IPS-18a (cell line): ENCODE results near the gene CBLB.
"Not testable (repeated sequence)": the region's sequence is repeated elsewhere in the genome, so short reads cannot be mapped to it uniquely, and the experiment has no call there.

Experiments used
- H3K27ac ChIP-seq: one replicate; pipeline ENCODE4 v1.5.1; 2013; ENCODE audit warnings: low read length
- H3K27me3 ChIP-seq: one replicate; pipeline ENCODE4 v1.6.1; 2013; ENCODE audit warnings: mild to moderate bottlenecking, low read length; ENCODE audit not compliant: control insufficient read depth, insufficient read depth
- H3K36me3 ChIP-seq: one replicate; pipeline ENCODE4 v1.6.1; 2013; ENCODE audit warnings: low read depth, low read length; ENCODE audit not compliant: control insufficient read depth
- H3K4me1 ChIP-seq: one replicate; pipeline ENCODE4 v1.6.1; 2013; ENCODE audit warnings: low read depth, low read length; ENCODE audit not compliant: control insufficient read depth
- H3K4me3 ChIP-seq: one replicate; pipeline ENCODE4 v1.5.1; 2013; ENCODE audit warnings: low read length
- H3K9ac ChIP-seq: one replicate; pipeline ENCODE4 v1.6.1; 2013; ENCODE audit warnings: mild to moderate bottlenecking, low read length, moderate library complexity
- H3K9me3 ChIP-seq: one replicate; pipeline ENCODE4 v1.6.1; 2013; ENCODE audit warnings: low read depth, low read length; ENCODE audit not compliant: control insufficient read depth

Gene CBLB

GRCh38 chr3:105762214-105762613 lies 106.6 kb downstream of the CBLB start:
- H3K36me3 ChIP-seq = not testable (repeated sequence)

GRCh38 chr3:105759442-105760078 lies 109.3 kb downstream of the CBLB start:
- Histone ChIP-seq H3K4me3 (no peak overlapping the region), H3K27ac (no peak overlapping the region), H3K9ac (no peak overlapping the region), H3K4me1 (no peaks in the 10 kb centered on the region), H3K9me3 (peaks cover 13% of the 10 kb centered on the region), H3K27me3 (no peaks in the 10 kb centered on the region), H3K36me3 (peaks cover 4% of the 10 kb centered on the region)

More at GRCh38 chr3:105762214-105762613, 106.6 kb downstream of the CBLB start:
- not testable (repeated sequence) for H3K27ac ChIP-seq, H3K27me3 ChIP-seq, H3K9ac ChIP-seq, H3K4me3 ChIP-seq, H3K4me1 ChIP-seq
- peaks cover 13% of the 10 kb centered on the region for H3K9me3 ChIP-seq

- Histone ChIP-seq H3K4me3 (no peak overlapping the region), H3K9ac (no peak overlapping the region), H3K27me3 (no peaks in the 10 kb centered on the region), H3K4me1 (no peaks in the 10 kb centered on the region), H3K9me3 (peaks cover 13% of the 10 kb centered on the region), H3K27ac (no peak overlapping the region), H3K36me3 (peaks cover 4% of the 10 kb centered on the region)
Observed at GRCh38 chr3:105758451-105758850, 110.4 kb downstream of the CBLB start.

GRCh38 chr3:105755121-105755886 lies 113.5 kb downstream of the CBLB start:
- Histone ChIP-seq H3K4me1 (no peaks in the 10 kb centered on the region), H3K4me3 (no peak overlapping the region), H3K9ac (no peak overlapping the region), H3K27me3 (no peaks in the 10 kb centered on the region), H3K9me3 (peaks cover under 1% of the 10 kb centered on the region), H3K27ac (no peak overlapping the region), H3K36me3 (peaks cover 4% of the 10 kb centered on the region)

- Histone ChIP-seq H3K36me3 (no peaks in the 10 kb centered on the region), H3K4me3 (no peak overlapping the region), H3K27me3 (no peaks in the 10 kb centered on the region), H3K9me3 (no peaks in the 10 kb centered on the region), H3K9ac (no peak overlapping the region), H3K27ac (no peak overlapping the region), H3K4me1 (peaks cover 3% of the 10 kb centered on the region)
Observed at GRCh38 chr3:105752791-105753415, 115.9 kb downstream of the CBLB start.

- Histone ChIP-seq H3K4me1 (peaks cover 18% of the 10 kb centered on the region), H3K4me3 (no peak overlapping the region), H3K9ac (no peak overlapping the region), H3K27ac (no peak overlapping the region), H3K36me3 (peaks cover 8% of the 10 kb centered on the region), H3K9me3 (no peaks in the 10 kb centered on the region), H3K27me3 (no peaks in the 10 kb centered on the region)
Observed at GRCh38 chr3:105747696-105748095, 121.1 kb downstream of the CBLB start.

- Histone ChIP-seq H3K4me3 (no peak overlapping the region), H3K4me1 (peaks cover 18% of the 10 kb centered on the region), H3K9ac (no peak overlapping the region), H3K9me3 (no peaks in the 10 kb centered on the region), H3K27ac (no peak overlapping the region), H3K27me3 (no peaks in the 10 kb centered on the region), H3K36me3 (peaks cover 8% of the 10 kb centered on the region)
Observed at GRCh38 chr3:105747060-105747541, 121.7 kb downstream of the CBLB start.

- no peak overlapping the region for H3K9ac ChIP-seq
- H3K27ac ChIP-seq = no peak overlapping the region
- peaks cover 18% of the 10 kb centered on the region for H3K4me1 ChIP-seq
Observed at GRCh38 chr3:105746231-105746996, 122.4 kb downstream of the CBLB start.

GRCh38 chr3:105745046-105745445 lies 123.8 kb downstream of the CBLB start:
- H3K4me1 ChIP-seq = peaks cover 18% of the 10 kb centered on the region
- H3K36me3 ChIP-seq = peaks cover 8% of the 10 kb centered on the region
- no peak overlapping the region for H3K9ac ChIP-seq
- no peak overlapping the region for H3K27ac ChIP-seq
- H3K9me3 ChIP-seq = no peaks in the 10 kb centered on the region
- no peaks in the 10 kb centered on the region for H3K27me3 ChIP-seq
- H3K4me3 ChIP-seq = no peak overlapping the region

More at GRCh38 chr3:105746231-105746996, 122.4 kb downstream of the CBLB start:
- no peak overlapping the region for H3K4me3 ChIP-seq
- H3K36me3 ChIP-seq = peaks cover 8% of the 10 kb centered on the region
- H3K9me3 ChIP-seq = no peaks in the 10 kb centered on the region
- no peaks in the 10 kb centered on the region for H3K27me3 ChIP-seq

- Histone ChIP-seq H3K4me1 (peaks cover 18% of the 10 kb centered on the region), H3K9ac (no peak overlapping the region), H3K9me3 (no peaks in the 10 kb centered on the region), H3K4me3 (no peak overlapping the region), H3K27ac (no peak overlapping the region), H3K36me3 (peaks cover 8% of the 10 kb centered on the region), H3K27me3 (no peaks in the 10 kb centered on the region)
Observed at GRCh38 chr3:105744202-105744601, 124.6 kb downstream of the CBLB start.

- no peaks in the 10 kb centered on the region for H3K9me3 ChIP-seq
- H3K27me3 ChIP-seq = no peaks in the 10 kb centered on the region
- no peak overlapping the region for H3K27ac ChIP-seq
- H3K4me3 ChIP-seq = no peak overlapping the region
- no peaks in the 10 kb centered on the region for H3K4me1 ChIP-seq
- peaks cover 4% of the 10 kb centered on the region for H3K36me3 ChIP-seq
- H3K9ac ChIP-seq = no peak overlapping the region
Observed at GRCh38 chr3:105733356-105733755, 135.5 kb downstream of the CBLB start.
